ENCODE measurements around the gene MAP7.

DNA sequence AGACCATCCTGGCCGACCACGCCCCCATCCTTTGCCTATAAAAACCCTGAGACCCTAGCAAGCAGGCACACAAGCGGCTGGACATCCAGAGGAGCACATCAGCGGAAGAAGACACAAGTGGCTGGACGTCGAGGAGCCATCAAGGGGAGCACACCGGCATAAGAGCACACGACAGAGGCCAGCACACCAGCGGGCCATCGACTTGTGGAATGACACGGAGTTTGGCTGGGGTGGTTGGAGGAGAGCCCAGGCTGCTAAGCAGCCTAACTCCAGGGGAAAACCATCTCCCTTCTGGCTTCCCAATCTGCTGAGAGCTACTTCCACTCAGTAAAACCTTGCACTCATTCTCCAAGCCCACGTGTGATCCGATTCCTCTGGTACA is 215.8 kb downstream of the MAP7 start:
- TF ChIP-seq EZH2phosphoT487 (IDR thresholded peaks at IDR 0.05; ENCODE audit: unreplicated experiment) (no peak), CREB1 (CRISPR knock-in tag; IDR thresholded peaks at IDR 0.05; ENCODE audit: low read depth) (no peak), EZH2 (IDR thresholded peaks at IDR 0.05; ENCODE audit: low read depth, unreplicated experiment) (no peak)
- TF ChIP-seq, protein P1, sequence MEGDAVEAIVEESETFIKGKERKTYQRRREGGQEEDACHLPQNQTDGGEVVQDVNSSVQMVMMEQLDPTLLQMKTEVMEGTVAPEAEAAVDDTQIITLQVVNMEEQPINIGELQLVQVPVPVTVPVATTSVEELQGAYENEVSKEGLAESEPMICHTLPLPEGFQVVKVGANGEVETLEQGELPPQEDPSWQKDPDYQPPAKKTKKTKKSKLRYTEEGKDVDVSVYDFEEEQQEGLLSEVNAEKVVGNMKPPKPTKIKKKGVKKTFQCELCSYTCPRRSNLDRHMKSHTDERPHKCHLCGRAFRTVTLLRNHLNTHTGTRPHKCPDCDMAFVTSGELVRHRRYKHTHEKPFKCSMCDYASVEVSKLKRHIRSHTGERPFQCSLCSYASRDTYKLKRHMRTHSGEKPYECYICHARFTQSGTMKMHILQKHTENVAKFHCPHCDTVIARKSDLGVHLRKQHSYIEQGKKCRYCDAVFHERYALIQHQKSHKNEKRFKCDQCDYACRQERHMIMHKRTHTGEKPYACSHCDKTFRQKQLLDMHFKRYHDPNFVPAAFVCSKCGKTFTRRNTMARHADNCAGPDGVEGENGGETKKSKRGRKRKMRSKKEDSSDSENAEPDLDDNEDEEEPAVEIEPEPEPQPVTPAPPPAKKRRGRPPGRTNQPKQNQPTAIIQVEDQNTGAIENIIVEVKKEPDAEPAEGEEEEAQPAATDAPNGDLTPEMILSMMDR (conservative IDR thresholded peaks at IDR 0.05; ENCODE audit: low read depth in 2 of 2): no peak
- TF ChIP-seq, protein P2, sequence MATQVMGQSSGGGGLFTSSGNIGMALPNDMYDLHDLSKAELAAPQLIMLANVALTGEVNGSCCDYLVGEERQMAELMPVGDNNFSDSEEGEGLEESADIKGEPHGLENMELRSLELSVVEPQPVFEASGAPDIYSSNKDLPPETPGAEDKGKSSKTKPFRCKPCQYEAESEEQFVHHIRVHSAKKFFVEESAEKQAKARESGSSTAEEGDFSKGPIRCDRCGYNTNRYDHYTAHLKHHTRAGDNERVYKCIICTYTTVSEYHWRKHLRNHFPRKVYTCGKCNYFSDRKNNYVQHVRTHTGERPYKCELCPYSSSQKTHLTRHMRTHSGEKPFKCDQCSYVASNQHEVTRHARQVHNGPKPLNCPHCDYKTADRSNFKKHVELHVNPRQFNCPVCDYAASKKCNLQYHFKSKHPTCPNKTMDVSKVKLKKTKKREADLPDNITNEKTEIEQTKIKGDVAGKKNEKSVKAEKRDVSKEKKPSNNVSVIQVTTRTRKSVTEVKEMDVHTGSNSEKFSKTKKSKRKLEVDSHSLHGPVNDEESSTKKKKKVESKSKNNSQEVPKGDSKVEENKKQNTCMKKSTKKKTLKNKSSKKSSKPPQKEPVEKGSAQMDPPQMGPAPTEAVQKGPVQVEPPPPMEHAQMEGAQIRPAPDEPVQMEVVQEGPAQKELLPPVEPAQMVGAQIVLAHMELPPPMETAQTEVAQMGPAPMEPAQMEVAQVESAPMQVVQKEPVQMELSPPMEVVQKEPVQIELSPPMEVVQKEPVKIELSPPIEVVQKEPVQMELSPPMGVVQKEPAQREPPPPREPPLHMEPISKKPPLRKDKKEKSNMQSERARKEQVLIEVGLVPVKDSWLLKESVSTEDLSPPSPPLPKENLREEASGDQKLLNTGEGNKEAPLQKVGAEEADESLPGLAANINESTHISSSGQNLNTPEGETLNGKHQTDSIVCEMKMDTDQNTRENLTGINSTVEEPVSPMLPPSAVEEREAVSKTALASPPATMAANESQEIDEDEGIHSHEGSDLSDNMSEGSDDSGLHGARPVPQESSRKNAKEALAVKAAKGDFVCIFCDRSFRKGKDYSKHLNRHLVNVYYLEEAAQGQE (IDR thresholded peaks at IDR 0.05; ENCODE audit: unreplicated experiment): no peak
